Natural killer cell (primary cell): ENCODE data around the gene PNKD. TPM values are rescaled to one million over a fixed set of nuclear protein-coding genes. Genes with fewer than 3 reads are reported as not detected.

Experiments
- ATAC-seq, 3 donors: fragments of 150-1000 bp in 2 of 3; fragments of 200-7000 bp in 1 of 3; cut with Tn5 transposase; 1 replicate in 1 of 3; 2 replicates in 2 of 3; pipeline ENCODE4 v1.10.0; 2021; ENCODE audit warnings: mild to moderate bottlenecking in 2 of 3, moderate library complexity in 2 of 3
- DNase-seq, 2 donors: peaks; one replicate each; pipeline versions ENCODE4 v3.0.0 to v3.0.0-alpha.2; 2013 to 2021; ENCODE audit warnings: mixed read lengths in 1 of 2
- H3K27ac ChIP-seq: one replicate; pipeline ENCODE4 v1.5.1; 2013; ENCODE audit warnings: mild to moderate bottlenecking, low read length
- H3K27me3 ChIP-seq: one replicate; pipeline ENCODE4 v1.6.1; 2013; ENCODE audit warnings: low read length; ENCODE audit not compliant: control insufficient read depth, insufficient read depth
- H3K36me3 ChIP-seq: one replicate; pipeline ENCODE4 v1.6.1; 2013; ENCODE audit warnings: low read length; ENCODE audit not compliant: control insufficient read depth, insufficient read depth
- H3K4me1 ChIP-seq: one replicate; pipeline ENCODE4 v1.6.1; 2013; ENCODE audit warnings: low read length; ENCODE audit not compliant: control insufficient read depth, insufficient read depth
- H3K4me3 ChIP-seq: one replicate; pipeline ENCODE4 v1.5.1; 2013; ENCODE audit warnings: low read length
- H3K9me3 ChIP-seq: one replicate; pipeline ENCODE4 v1.6.1; 2013; ENCODE audit warnings: low read length; ENCODE audit not compliant: control insufficient read depth, insufficient read depth
- H3K27ac Mint-ChIP-seq, 2 donors: one replicate each; pipeline ENCODE4 v1.8.0; 2022; ENCODE audit warnings: mild to moderate bottlenecking in 2 of 2, mixed read lengths in 2 of 2, moderate library complexity in 1 of 2
- H3K27me3 Mint-ChIP-seq, 2 donors: one replicate each; pipeline ENCODE4 v1.8.0; 2022; ENCODE audit warnings: low read depth in 2 of 2, mixed read lengths in 2 of 2
- H3K36me3 Mint-ChIP-seq: one replicate; pipeline ENCODE4 v1.8.0; 2022; ENCODE audit warnings: mixed read lengths
- H3K4me1 Mint-ChIP-seq, 2 donors: one replicate each; pipeline ENCODE4 v1.8.0; 2022; ENCODE audit warnings: mixed read lengths in 2 of 2
- H3K4me3 Mint-ChIP-seq: one replicate; pipeline ENCODE4 v1.8.0; 2022; ENCODE audit warnings: mild to moderate bottlenecking, moderate library complexity, mixed read lengths
- H3K9me3 Mint-ChIP-seq, 2 donors: one replicate each; pipeline ENCODE4 v1.8.0; 2022; ENCODE audit warnings: mixed read lengths in 2 of 2
- WGBS: methylation state at CpG from one replicate; pipeline ENCODE4 v1.1.7; 2013; ENCODE audit warnings: missing lambda C conversion rate; ENCODE audit not compliant: insufficient coverage; 5-methylcytosine and 5-hydroxymethylcytosine counted together
- intact Hi-C: fragments of 100-400 bp; cut with micrococcal nuclease; formaldehyde crosslinking; loops from one replicate; pipeline ENCODE4 v1.14.2; 2022
- total RNA-seq, 4 donors: library from RNA; stranded (reverse); fragments of 120-200 nt in 1 of 4; gene quantifications; one replicate each; pipeline versions ENCODE4 v1.2.3 to v1.2.4, GENCODE V29; 2013 to 2022
- TF ChIP-seq, protein P1 (sequence below): fragments of 200-600 bp; IDR thresholded peaks from one replicate; pipeline ENCODE4 v1.8.0; 2022; ENCODE audit warnings: antibody characterized with exemption

PNKD gene
- total RNA-seq, 3 donors from 2014 or later (not counting 1 experiment from before 2014, with no cell fraction given) = 18.8 to 21.3 (median 18.9) TPM

DNA sequence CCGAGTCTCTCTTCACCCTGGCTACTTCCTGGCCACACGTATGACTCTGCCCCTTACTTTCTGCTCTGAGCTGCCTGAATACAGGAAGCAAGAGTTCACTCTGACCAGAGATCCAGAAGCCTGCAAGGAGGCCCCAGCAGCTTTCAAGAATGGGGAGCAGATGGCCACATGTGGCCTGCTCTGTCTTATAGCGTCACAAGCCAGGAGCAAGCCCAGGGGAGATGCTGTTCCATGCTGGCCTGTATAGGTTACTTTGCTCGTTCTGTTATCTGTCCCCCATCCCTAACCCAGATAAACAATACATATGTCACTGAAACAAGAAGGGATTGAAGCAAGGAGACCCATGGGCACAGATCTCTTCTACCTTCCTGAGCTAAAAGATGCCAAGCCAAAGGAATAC is 4.3 kb downstream of the PNKD start:
- Mint-ChIP-seq H3K4me3 (no peak overlapping the region), H3K9me3 (no peaks in the 10 kb centered on the region), H3K4me1 (peaks cover 33 to 51% of the 10 kb centered on the region in 2 donors), H3K27ac (peak overlapping the region; percentile 43 to 53), H3K27me3 (no peaks in the 10 kb centered on the region), H3K36me3 (peaks cover 9% of the 10 kb centered on the region)
- TF ChIP-seq, protein P1, sequence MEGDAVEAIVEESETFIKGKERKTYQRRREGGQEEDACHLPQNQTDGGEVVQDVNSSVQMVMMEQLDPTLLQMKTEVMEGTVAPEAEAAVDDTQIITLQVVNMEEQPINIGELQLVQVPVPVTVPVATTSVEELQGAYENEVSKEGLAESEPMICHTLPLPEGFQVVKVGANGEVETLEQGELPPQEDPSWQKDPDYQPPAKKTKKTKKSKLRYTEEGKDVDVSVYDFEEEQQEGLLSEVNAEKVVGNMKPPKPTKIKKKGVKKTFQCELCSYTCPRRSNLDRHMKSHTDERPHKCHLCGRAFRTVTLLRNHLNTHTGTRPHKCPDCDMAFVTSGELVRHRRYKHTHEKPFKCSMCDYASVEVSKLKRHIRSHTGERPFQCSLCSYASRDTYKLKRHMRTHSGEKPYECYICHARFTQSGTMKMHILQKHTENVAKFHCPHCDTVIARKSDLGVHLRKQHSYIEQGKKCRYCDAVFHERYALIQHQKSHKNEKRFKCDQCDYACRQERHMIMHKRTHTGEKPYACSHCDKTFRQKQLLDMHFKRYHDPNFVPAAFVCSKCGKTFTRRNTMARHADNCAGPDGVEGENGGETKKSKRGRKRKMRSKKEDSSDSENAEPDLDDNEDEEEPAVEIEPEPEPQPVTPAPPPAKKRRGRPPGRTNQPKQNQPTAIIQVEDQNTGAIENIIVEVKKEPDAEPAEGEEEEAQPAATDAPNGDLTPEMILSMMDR = no peak
- no peak for DNase-seq
- no peaks in the 10 kb centered on the region for H3K9me3 ChIP-seq
- H3K27me3 ChIP-seq = no peaks in the 10 kb centered on the region
- 84% methylated on average over 4 of the region's 4 CpGs for WGBS
- ATAC-seq = no peak
- no peak overlapping the region for H3K4me3 ChIP-seq
- peaks cover 26% of the 10 kb centered on the region for H3K4me1 ChIP-seq
- intact Hi-C loops = loop anchor here (10.0 kb wide), 1 partner anchor 580 kb away; the partner anchor contains the start of gene WNT6
- no peak overlapping the region for H3K27ac ChIP-seq
- H3K36me3 ChIP-seq = peaks cover 62% of the 10 kb centered on the region

DNA sequence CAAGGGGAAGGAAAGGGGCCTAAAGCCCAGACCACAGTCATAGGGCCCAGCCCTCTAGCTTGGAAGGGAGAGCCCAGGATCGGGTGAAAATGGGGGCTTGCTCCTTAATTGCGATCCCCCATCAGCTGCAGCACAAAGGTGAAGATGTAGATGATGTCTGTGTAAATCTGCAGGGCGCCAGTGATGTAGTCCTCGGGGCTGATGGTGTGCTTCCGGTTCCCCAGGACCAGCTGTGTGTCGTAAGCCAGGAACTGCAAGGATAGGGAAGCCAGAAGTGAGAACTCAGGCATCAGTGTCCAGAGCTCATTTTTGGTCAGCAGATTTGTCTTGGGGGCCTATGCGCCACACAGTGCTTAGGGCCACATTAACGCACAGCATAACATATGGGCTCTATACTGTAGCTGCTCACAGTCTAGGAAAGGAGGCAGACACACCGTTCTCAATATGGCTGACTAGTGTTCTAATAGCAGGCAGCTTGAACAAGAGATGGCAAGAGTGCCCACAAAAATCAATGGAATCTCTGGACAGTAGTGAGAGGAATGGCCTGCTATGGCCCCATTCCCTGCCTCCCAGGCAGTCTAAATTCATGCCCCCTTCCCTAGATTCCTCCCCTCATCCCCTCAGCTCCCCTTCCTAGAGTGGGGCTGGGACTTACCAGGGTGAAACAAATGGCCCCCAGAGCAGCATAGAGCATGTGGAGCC is 5.2 kb downstream of the PNKD start:
- Mint-ChIP-seq H3K9me3 (no peaks in the 10 kb centered on the region), H3K36me3 (peaks cover 9% of the 10 kb centered on the region), H3K4me3 (no peak overlapping the region), H3K27ac (peak overlapping the region; percentile 53 to 80), H3K27me3 (no peaks in the 10 kb centered on the region), H3K4me1 (peaks cover 32 to 49% of the 10 kb centered on the region in 2 donors)
- H3K27me3 ChIP-seq = no peaks in the 10 kb centered on the region
- H3K4me1 ChIP-seq = peaks cover 24% of the 10 kb centered on the region
- H3K36me3 ChIP-seq = peaks cover 71% of the 10 kb centered on the region
- intact Hi-C loops = loop anchor here (10.0 kb wide), 1 partner anchor 579 kb away; the partner anchor contains the start of gene WNT6
- H3K9me3 ChIP-seq = no peaks in the 10 kb centered on the region
- TF ChIP-seq, protein P1 = no peak
- H3K27ac ChIP-seq = no peak overlapping the region
- DNase-seq = no peak
- no peak for ATAC-seq
- WGBS = 93% methylated on average over 9 of the region's 9 CpGs
- no peak overlapping the region for H3K4me3 ChIP-seq

DNA sequence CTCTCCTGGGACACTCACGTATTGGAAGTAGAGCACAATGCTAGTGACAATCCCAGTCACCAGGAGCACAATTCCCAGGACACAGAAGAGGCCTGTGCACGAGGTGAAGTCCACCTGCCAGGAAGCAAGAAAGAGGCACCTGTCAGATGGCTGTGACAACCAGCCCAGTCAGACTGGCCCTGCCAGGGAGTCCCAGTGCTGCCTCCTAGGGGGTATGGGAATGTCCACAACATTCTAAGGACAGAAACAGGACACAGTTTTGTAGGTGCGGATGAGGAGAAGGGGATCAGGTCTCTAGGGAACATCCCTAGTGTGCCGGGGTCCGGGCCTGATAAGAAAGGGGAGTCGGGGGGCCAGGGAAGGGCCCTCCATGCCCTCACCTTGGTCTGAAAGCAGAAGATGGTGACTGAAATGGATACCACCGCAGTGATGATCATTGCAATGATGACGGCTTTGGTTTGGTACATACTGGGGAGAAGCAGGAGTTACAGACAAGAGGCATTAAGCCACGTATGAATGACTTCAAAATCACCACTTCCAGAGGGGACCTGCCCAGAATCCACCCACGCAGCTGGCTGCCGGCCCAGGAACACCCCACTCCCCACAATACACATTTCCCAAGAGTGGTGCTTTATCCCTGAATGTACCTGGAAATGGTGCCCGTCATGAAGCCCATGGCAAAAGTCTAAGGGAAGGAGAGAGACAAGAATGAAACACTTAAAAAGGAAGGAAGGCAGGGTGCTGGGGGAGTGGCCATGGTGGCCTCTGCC is 6.9 kb downstream of the PNKD start:
- H3K27me3 Mint-ChIP-seq = no peaks in the 10 kb centered on the region
- H3K27ac Mint-ChIP-seq = peak overlapping the region; percentile 53 to 80
- Histone ChIP-seq H3K27me3 (no peaks in the 10 kb centered on the region), H3K27ac (no peak overlapping the region), H3K36me3 (peaks cover 81% of the 10 kb centered on the region), H3K4me1 (peaks cover 10% of the 10 kb centered on the region), H3K4me3 (no peak overlapping the region), H3K9me3 (no peaks in the 10 kb centered on the region)
- DNase-seq = no peak
- intact Hi-C loops = loop anchor here (10.0 kb wide), 1 partner anchor 578 kb away; the partner anchor contains the start of gene WNT6
- no peak overlapping the region for H3K4me3 Mint-ChIP-seq
- TF ChIP-seq, protein P1 = no peak
- WGBS = 96% methylated on average over 12 of the region's 12 CpGs
- peaks cover 15 to 38% of the 10 kb centered on the region in 2 donors for H3K4me1 Mint-ChIP-seq
- H3K9me3 Mint-ChIP-seq = no peaks in the 10 kb centered on the region
- no peak for ATAC-seq
- H3K36me3 Mint-ChIP-seq = peaks cover 9% of the 10 kb centered on the region
